LNCAP (cell line): ENCODE data around the gene POFUT2.

Experiments
- TF ChIP-seq, protein P1 (sequence below): fragments of 450-650 bp; IDR thresholded peaks from 2 replicates; pipeline ENCODE4 v1.5.1; 2017; ENCODE audit warnings: mild to moderate bottlenecking

POFUT2 gene

DNA sequence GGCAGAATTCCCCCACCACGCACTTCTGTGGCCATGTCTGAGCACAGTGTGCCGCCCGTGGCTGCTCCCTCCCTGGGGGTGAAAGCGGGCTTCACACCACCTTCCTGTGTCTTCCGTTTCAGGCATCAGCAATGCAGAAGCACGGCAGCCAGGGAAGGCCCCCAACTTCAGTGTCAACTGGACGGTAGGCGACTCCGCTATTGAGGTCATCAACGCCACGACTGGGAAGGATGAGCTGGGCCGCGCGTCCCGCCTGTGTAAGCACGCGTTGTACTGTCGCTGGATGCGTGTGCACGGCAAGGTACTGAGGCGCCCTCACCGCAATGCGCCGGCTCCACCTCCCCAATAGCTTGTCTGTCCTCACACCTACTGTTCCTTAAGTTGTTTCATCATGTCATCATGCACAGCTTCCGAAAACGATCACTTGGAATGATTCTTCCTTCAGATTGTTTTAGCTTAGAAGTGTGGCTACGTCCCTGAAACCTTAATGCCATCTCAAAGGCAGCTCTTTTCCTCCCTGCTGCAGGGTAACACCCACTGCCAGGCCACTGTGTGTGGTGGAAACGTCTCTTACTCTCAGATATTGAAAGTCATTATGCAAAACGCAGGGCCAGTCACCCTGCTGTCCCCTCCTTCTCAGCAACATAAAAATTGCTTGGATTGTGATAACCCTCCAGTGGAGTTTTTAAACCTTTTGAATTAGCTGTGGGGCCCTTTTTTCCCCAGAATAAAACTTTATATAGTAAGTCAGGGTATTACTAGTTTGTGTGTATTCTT lies 66.8 kb downstream of the POFUT2 start:
- TF ChIP-seq, protein P1, sequence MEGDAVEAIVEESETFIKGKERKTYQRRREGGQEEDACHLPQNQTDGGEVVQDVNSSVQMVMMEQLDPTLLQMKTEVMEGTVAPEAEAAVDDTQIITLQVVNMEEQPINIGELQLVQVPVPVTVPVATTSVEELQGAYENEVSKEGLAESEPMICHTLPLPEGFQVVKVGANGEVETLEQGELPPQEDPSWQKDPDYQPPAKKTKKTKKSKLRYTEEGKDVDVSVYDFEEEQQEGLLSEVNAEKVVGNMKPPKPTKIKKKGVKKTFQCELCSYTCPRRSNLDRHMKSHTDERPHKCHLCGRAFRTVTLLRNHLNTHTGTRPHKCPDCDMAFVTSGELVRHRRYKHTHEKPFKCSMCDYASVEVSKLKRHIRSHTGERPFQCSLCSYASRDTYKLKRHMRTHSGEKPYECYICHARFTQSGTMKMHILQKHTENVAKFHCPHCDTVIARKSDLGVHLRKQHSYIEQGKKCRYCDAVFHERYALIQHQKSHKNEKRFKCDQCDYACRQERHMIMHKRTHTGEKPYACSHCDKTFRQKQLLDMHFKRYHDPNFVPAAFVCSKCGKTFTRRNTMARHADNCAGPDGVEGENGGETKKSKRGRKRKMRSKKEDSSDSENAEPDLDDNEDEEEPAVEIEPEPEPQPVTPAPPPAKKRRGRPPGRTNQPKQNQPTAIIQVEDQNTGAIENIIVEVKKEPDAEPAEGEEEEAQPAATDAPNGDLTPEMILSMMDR = no peak

DNA sequence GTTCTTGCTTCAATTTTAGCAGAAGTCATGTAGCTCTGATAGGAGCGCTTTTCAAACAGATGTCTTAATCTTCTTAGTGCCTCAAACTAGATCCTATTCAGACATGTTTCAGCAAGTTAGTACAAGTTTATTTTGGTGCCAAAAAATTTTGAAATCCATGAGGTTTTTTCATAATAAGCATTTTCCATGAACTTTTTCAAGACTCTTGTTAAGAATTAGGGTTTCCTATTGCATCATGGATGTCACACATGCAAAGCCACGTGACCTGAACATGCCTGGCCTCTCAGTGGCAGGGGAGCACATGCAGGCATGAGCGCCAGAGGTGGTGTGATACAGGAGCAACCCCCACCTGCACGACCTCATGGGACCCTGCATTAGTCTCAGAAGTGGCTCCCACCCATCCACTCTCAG lies 67.6 kb downstream of the POFUT2 start:
- TF ChIP-seq, protein P1 = no peak

DNA sequence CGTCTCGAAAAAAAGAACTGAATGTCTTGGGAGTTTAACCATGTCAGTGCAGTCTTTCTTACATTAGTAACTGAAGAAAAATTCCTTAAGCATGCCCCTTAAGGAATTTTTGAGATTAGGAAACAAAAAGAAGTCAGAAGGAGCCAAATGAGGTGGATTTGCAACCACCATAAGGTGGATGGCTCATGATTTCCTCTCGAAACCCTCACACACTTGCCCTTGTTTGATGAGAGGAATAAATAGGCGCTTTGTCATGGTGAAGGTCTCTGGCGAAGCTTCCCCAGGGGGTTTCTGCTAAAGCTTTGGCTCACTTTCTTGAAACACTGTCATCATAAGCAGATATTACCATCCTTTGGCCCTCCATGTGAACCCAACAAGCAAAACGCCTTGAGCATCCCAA lies 68.2 kb downstream of the POFUT2 start:
- TF ChIP-seq, protein P1 = no peak

DNA sequence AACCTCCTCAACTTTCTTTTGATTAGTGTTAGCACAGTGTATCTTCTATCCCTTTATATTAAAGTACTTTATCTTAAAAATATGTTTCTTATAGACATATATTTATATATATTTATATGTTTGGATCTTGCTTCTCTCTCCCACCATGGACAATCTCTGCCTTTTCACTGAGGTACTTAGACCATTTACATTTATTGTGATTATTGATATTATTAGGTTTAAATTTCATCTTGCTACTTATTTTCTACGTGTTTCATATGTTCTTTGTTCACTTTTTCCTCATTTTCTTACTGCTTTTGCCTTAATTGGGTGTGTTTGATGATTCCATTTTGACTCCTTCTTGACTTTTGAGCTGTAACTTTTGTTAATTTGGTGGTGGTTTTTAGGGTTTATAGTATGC lies 70.7 kb downstream of the POFUT2 start:
- TF ChIP-seq, protein P1 = no peak

- TF ChIP-seq, protein P1 = no peak
These were observed 72.5 kb downstream of the POFUT2 start for GRCh38 chr21:45215213-45215612.
